HG02623 (cell line): Measurements from ENCODE around the gene COA8.
A peak's percentile ranks its signal among the peaks of the same experiment; 100 is the strongest.
"Not testable (repeated sequence)": the region's sequence is repeated elsewhere in the genome, so short reads cannot be mapped to it uniquely, and the experiment has no call there.

ENCODE experiments used
- ATAC-seq: cut with Tn5 transposase; IDR thresholded peaks from one replicate; pipeline ENCODE4 v1.9.1; 2021; ENCODE audit warnings: moderate library complexity; ENCODE audit not compliant: unreplicated experiment

COA8 gene

DNA sequence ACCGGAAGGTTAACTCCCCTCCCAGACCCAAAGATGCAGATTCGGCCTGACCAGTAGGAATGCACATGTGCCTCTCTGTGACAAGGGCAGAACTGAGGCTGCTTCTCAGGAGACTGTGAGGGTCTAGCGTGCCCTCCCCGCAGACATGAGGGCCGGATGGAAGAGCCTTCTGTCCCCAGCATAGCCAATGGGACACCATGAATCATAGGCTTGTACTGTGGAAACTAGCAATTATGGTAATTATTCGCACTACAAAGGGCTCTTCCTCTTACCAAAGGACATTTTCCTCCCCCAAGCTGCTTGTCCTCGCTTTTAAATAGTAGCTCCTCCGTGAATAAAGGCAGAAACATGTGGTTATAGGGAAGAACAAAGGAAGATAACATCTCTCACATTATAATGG lies 6.2 kb downstream of the COA8 start:
- no peak for ATAC-seq

DNA sequence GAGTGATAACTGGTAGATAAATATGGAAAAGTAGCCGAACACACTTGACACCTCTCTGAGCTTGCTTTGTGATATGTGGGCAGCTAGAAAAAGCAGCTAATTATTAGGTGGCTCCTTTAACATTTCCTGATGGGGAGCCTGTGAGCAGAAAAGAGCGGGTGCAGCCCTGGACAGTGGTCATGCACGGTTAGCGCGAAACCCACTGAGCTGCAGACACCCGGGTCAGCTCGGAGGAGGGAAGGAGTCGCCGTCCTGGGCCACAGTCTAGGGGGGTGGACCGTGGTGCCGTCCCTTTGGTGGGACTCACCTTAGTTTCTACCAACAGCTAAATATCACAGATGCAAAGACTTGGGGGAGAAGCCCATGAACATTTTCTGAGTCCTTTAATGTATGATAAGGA lies 6.6 kb downstream of the COA8 start:
- no peak for ATAC-seq

DNA sequence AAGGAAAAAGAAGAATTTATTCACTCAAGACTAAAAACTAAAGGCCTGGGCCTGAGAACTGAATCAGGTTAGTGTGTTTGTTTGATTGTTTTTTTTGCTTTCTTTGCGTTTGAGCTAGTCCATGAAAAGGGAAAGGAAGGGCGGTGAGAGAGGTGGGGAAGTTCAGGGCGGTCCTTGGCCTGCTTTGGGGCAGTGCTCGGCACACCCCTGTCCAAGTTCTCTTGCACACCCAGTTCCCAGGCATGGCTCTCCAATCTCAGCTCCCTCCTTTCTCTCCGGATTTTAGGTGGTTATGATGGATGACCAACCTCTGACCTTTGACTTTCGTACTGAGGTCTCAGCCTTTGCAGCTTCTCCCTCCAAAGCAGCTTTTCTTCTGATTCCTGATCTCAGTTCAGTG lies 11.3 kb downstream of the COA8 start:
- ATAC-seq, result no peak

DNA sequence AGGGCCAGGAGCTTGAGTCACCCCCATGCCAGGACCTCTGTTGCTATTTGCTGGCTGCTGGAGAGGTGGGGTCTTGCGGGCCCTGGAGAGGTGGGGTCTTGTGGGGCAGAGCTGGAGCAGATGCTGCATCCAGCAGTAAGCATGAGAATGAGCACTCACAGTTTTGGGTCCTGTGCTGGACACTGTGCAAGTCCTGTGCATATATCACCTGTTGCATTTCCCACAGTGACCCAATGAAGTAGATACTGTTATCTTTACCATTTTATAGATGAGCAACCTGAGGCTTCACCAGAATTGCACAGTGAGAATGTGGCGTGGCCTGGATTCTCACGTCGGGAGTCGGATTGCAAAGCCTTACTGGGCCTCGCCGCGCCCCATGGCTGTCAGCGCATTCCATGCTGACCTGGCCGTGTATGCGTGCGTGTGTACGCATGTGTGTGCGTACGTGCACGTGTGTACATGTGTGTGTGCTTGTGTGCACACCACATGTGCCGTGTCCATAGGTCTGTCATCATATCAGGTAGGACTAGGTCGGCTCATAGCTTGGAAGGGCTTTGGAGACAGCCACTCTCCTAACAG lies 12.0 kb downstream of the COA8 start:
- ATAC-seq, result no peak

DNA sequence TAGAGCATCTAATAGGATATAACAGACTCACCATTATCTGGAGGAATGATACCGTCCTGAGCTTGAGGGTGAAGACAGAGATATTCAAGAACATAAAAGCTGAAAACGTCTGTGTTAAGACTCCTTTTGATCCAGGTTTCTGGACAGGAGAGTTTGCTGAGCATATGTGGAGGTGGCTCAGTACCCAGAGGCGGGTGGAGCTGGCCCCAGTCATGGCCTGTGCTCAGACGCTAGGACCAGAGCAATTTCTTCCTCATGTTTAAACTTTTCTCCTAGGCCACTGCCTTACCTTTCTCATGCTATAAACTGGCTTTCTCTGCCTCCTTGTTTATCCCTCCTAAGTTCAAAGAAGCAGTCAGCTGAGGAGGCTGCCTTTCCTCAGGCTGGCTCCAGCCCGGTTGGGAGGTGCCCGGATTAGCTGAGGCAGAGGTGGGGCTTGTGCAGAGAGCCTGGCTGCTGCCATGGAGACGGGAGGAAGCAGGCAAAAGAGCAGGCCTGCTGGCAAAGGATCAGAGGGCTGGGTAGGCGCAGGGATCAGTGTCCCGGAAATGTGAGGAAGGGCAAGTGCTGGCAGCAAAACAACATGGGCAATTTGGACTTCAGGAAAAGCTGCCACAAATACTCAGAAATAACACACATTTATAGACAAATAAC lies 13.7 kb downstream of the COA8 start:
- no peak for ATAC-seq

DNA sequence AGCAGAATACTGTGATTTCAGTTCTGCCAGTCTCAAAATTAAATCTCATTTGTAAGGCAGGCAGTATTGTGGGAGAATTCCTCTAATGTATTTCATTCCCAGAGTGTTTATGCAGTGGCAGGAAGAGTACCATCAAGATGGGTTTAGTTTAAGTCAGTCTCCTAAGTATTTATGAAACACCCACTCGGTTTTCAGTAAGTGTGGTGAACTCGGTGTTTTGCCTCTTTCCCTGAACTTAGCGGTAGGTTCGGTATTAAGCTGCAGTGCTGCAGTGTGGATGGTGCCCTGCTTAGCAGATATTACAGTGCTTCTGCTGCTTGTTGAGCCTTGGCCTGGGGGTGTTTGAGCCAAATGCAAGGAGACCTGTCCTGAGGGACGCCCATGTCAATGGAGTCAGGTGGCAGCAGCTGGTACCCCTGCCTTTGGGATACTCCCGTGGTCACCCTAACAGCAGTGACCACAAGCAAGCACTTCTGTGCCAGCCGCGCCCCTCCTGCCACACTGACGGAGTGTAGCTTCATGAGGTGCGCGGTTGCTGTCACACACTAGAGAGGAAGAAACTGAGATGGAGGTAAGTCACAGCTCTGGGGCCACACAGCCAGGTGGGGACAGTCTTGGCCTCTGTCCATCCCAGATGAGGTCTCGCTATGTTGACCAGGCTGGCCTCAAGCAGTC lies 15.8 kb downstream of the COA8 start:
- ATAC-seq, result no peak

DNA sequence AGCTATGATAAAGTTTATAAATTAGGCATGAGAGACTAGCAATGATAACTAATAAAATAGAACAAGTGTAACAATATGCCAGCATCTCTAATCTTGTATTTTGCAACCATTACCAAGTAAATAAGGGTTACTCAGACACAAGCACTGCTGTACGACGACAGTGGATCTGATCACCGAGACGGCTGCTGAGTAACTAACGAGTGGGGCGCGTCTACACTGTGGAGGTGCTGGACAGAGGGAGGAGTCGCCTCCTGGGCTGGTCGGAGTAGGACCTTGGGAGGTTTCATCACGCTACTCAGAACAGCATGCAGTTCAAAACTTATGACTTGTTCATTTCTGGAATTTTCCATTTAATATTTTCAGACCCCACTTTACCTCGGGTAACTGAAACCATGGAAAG lies 18.4 kb downstream of the COA8 start:
- ATAC-seq, result no peak

DNA sequence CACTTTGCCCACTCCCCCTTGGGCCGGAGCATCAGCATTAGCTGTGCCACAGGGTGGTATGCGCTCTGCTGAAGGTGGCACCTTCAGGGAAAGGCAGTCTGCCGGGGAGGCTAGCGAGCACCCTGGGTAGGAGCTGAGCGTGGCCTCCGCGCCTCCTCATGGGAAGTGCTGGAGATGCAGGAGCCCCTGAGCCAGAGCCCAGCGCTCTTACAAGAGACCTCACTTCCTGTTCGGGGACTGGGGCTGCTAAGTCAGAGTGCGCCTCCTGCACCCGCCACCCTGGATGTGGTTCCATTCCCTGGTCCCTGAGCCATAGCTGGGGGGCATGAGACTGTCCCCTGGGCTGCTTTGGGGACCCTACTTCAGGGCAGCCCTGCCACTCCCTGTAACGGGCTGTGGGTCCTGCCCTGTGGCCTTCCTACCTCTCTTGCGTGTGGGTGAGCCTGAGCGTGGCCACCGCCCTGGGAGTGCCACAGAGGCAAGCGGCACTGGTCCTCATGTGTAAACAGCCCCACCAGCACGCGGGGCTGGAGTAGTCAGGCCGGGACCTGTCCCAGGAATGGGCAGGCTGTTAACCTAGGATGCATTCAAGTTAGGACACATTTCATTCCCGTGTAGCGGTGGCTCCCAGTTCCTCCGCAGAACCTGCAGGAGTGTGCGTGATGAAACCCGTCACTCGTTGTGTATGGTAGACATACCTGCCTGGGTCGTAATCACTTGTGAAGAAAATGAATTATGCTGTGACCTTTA lies 19.4 kb downstream of the COA8 start:
- no peak for ATAC-seq

DNA sequence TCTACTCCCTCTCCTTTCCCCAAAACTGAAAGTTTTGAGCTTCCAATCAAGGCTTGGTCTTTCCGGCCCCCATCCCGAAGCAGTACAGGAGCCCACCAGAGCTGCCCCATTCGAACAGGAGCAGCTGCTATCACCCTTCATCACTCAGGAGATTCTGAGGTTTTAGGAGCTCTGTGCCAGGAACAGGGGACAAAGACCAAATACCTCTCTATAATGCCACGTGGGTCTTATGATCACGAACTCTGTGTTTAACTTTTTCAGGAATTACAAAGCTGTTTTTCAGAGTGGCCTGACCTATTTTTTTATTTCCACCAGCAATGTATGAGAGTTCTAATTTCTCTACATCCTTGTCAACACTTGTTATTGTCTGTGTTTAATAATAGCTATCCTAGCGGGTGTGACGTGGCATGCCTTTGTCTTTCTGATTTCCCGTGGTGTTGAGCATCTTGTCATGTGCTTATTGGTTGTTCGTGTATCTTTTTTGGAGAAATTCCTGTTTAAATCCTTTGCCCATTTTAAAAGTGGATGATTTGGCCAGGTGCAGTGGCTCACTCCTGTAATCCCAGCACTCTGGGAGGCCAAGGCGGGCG lies 21.7 kb downstream of the COA8 start:
- ATAC-seq, result no peak

DNA sequence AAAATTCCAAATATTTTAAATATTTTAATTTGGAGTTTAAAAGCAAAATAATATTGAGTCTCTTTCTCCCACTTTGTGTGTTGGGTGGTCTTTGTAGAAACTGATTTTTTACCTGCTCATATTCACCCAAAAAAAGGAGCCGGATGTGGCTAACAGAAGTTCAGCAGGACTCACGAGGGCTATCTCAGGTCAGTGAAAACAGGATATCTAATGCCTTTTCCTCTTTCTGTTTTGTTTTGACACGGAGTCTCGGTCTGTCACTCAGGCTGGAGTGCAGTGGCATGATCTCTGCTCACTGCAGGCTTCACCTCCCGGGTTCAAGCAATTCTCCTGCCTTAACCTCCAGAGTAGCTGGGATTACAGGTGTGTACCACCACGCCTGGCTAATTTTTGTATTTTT lies 30.8 kb downstream of the COA8 start:
- peak; percentile 50 for ATAC-seq

DNA sequence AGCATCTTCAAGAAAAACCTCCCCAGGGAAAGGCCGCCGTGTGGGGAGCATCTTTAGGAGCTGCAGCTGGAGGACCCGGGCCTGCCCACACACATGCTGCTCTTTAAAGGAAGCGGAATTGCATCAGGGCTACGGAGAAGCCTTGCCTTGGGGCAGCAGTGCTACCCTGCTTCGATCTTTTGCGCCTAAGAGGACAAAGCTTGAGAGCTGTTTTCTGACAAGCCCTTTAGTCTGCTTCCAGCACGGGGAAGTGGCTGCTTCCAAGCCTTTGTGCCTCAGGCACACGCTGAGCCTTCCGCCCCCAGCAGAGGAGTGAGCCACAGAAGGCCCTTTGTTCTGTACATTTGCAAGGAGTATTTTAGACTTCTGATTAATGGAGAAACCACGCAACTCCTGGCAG lies 31.5 kb downstream of the COA8 start:
- ATAC-seq, result no peak

DNA sequence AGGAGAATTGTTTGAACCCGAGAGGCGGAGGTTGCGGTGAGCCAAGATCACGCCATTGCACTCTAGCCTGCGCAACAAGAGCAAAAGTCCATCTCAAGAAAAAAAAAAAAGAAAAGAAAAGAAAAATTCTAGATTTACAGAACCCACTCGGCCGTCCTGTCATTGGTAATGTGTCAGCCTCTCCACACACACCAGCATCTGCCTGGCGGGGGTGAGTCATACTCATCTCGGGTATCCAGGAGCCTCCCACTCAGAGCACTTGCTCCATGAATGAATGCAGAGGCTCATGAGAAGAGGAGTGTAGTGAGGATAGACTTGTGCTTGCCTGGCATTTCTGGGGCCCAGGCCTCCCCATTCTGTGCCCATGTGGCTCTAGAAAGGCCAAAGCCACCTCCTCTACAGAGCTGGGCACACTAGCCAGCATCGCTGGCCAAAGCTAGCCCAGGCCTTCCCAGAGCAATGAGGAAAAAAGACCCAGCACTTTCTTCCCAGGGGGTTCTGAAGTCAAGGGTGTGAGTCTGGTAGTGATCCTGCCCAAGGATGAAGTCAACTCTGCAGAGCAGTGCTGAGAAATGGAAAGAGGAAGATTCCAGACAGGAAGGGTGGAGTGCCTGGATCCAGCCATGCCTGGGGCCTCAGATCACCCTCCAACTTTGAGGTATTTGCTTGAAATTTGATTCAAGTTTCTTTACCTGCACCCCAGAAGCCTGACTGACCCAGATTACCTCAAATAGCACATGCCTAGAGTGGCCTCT lies 35.0 kb downstream of the COA8 start:
- ATAC-seq, result no peak

DNA sequence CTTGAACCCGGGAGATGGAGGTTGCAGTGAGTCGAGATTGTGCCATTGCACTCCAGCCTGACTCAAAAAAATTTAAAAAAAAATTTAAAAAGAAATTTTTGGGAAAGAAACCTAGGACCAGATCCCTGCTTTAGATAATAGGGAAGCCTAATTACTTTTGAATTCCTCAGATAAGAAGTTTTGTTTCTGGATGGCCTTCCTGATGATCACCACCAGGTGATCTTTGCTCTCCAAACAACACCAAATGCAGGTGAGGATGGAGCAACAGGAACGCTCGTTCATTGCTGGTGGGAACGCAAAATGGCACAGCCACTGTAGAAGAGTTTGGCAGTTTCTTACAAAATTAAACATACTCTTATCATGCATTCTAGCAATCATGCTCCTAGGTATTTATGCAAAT lies 37.7 kb downstream of the COA8 start:
- no peak for ATAC-seq

DNA sequence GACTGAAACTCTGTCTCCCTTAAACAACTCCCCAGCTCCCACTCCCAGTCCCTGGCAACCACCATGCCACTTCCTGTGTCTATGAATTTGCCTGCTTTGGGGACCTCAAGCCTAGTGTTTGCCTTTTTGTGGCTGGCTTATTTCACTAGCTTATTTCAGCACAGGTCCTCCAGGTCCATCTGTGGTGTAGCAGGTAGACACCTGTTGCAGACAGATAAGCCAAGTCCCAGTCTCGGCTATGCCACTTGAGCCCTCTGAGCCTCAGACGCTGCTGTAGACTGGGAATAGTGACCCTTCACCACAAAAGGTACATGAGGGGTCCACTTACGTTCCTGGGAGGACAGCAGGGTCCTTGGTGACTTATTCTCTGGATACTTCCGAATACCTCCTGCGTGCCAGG lies 41.9 kb downstream of the COA8 start:
- no peak for ATAC-seq

DNA sequence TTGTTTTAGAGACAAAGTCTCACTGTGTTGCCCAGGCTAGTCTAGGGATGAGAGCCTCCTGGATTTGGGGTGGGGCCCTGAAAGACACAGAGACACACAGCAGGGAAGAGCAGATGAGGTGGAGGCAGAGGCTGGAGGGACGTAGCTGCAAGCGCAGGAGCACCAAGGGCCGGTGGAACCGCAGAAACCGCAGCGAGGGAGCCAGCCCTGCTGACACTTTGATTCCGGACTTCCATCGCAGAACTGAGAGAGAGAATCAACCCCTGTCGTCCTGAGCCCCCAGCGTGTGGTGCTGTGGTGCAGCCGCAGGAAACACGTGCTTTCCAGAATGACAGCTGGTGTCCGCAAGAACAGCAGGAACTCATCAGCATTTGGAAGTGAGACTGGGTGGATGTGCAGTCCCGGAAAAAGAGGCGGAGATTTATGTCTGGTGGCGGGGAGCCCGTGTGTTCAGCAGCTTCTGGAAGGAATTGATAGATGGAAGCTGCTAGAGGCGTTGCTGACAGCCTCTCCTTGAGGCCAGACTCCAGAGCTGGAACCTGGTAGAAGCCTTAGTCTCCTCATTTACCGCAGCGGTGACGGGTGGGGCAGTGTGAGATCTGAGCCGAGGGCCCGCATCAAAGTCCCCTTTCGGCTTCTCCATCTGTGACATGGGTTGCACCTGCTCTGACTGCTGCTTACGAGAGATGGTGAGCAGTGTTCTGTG lies 44.4 kb downstream of the COA8 start:
- ATAC-seq, result peak; percentile 43

DNA sequence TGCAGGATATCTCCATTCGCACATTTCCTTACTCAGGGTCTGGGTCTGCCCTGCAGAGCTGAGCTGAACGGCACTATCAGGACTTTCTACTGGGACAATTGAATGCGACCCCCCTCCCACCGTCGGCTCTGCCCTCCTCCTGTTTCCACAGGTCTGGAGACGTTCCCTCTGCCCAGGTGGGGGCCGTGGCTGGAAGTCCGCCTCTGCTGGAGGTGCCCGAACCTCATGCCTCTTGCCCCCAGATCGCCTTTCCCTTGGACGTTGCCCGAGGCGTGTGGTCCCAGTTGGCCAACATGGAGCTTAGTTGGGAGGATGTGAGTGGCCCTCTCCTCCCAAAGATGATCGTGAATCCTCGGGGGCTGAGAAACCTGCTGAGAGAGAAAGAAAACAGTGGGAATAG lies 45.1 kb downstream of the COA8 start:
- ATAC-seq, result no peak

DNA sequence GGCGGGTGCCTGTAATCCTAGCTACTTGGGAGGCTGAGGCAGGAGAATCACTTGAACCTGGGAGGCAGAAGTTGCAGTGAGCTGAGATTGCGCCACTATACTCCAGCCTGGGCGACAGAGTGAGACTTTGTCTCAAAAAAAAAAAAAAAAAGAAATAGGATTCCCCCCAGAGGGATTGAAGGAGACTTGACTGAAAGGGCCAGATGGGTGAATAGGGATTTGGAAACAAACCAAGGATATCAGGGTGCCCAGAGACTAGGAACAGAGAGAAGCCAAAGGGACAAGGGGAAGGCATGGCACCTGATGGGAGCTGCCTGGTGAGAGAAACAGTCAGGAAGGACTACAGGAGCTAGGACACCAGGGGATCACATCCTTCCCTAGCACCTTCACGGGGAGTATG lies 46.3 kb downstream of the COA8 start:
- not testable (repeated sequence) for ATAC-seq

DNA sequence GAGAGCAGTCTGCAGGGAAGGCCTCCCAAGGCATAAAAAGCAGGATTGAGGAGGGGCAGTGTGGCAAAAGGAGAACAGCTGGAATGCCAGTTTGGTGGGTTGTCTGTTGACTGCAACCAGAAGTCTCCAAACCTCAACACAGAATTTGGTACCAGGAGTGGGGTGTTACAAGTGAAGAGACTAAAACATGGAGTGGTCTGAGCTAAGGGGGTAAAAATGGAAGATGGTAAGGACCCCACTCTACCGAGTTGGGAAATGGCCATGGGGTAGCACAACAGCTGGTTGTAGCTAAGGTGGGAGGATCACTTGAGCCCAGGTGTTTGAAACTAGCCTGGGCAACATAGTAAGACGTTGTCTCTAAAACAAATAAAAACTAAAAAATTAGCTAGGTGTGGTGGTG lies 48.5 kb downstream of the COA8 start:
- ATAC-seq, result no peak

DNA sequence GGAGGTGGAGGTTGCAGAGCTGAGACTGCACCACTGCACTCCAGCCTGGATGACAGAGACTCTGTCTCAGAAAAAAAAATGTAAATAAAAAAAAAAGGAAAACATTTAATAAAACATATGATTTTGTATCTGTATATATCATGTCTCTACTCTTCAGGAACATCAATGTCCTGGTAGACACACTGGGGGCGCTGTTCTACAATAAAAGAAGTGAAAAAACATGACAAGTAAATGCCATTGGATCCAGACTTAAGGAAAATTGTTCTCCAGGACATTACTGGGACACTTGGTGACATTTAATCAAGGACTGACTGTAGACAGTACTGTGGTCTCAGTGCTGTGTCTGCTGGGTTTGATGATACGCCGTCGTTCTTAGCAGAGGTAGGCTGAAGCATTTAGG lies 50.8 kb downstream of the COA8 start:
- no peak for ATAC-seq

DNA sequence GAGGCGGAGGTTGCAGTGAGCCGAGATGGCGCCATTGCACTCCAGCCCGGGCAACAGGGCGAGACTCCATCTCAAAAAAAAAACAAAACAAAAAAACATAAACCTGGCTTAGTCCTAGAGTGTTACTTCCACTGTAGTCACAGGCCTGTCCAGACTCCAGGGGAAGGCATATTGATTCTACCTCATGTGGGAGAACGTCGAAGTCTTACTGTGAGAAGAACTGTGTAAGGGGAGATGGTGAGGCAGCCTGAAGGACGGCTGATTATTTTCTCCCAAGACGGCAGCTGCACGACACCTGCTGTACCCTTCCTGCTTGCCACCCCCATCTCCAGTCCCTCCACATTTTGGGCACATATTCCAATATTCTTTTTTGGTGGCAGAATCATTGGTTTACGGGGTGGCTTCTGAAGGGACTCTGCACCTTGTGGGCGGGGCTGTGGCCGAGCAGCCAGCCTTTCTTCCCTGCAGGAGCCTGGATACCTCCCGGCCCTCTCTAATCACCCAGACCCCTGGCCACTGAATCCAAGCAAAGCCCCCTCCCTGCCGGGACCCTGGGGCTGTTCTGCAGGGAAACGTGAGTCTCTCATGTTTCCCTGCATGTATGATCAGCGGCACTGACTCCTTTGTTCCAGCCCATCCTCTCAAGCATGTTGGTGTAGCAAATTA lies 54.0 kb downstream of the COA8 start:
- ATAC-seq, result no peak
